ENCODE data around the gene SLC7A7. TPM values are rescaled to one million over a fixed set of nuclear protein-coding genes. Genes with fewer than 3 reads are reported as not detected.
"Not testable (repeated sequence)": the region's sequence is repeated elsewhere in the genome, so short reads cannot be mapped to it uniquely, and the experiment has no call there.

The SLC7A7 gene
- total RNA-seq, 1 experiment from 2014 or later, result 5.7 TPM

GRCh38 chr14:22819151-22819988 is 4.1 kb upstream of the SLC7A7 start:
- Histone ChIP-seq H3K36me3 (replicated peaks; ENCODE audit: control insufficient read depth, insufficient read depth, low read length) (no peaks in the 10 kb centered on the region), H3K27me3 (ENCODE audit: control insufficient read depth, insufficient read depth, low read length) (no peaks in the 10 kb centered on the region), H3K4me3 (ENCODE audit: insufficient read depth, low read depth, low read length) (peak overlapping the region; percentile 4; the same call in 1 of the 2 replicates)
- peak; percentile 63 for DNase-seq

GRCh38 chr14:22814373-22814772 is 862 bp downstream of the SLC7A7 start:
- Histone ChIP-seq H3K36me3 (replicated peaks; ENCODE audit: control insufficient read depth, insufficient read depth, low read length) (no peaks in the 10 kb centered on the region), H3K4me3 (ENCODE audit: insufficient read depth, low read depth, low read length) (no peak overlapping the region), H3K27me3 (ENCODE audit: control insufficient read depth, insufficient read depth, low read length) (no peaks in the 10 kb centered on the region)
- no peak for DNase-seq

- Histone ChIP-seq H3K36me3 (replicated peaks; ENCODE audit: control insufficient read depth, insufficient read depth, low read length) (no peaks in the 10 kb centered on the region), H3K27me3 (ENCODE audit: control insufficient read depth, insufficient read depth, low read length) (no peaks in the 10 kb centered on the region), H3K4me3 (ENCODE audit: insufficient read depth, low read depth, low read length) (no peak overlapping the region)
- no peak for DNase-seq
These were observed 2.1 kb downstream of the SLC7A7 start for GRCh38 chr14:22813145-22813544.

DNA sequence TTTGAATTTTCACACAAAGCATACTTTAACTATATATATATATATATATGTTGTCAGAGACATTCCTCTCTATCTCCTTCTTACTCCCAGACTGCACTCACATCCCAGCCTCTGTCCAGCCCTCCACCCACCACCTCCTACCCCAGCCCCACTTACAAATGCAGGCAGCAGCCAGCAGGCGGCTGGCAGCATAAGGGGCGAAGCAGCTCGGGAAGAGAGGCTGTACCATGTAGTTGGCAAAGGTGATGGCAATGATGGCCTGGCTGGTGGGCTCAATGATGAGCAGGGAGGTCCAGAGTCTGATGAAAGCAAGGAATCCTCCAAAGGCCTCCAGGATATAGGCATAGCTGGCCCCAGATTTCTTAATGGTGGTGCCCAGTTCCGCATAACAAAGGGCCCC is 2.5 kb downstream of the SLC7A7 start:
- H3K36me3 ChIP-seq (replicated peaks; ENCODE audit: control insufficient read depth, insufficient read depth, low read length), result no peaks in the 10 kb centered on the region
- H3K27me3 ChIP-seq (ENCODE audit: control insufficient read depth, insufficient read depth, low read length), result no peaks in the 10 kb centered on the region
- H3K4me3 ChIP-seq (ENCODE audit: insufficient read depth, low read depth, low read length), result no peak overlapping the region
- peak; percentile 70 for DNase-seq

DNA sequence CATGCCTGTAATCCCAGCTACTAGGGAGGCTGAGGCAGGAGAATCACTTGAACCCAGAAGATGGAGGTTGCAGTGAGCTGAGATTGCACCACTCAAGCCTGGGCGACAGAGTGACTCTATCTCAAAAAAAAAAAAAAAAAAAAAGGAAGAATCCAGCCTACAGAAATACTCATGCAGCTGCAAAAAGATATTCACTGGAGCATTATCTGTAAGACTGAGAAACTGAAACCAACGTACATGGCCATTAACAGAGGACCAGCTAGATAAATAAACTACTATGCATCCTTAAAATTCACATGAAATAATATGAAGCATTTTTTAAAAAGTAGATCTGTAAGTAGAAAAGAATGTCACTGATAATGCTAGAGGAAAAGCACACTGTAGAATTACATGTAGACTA is 3.5 kb downstream of the SLC7A7 start:
- Histone ChIP-seq H3K27me3 (ENCODE audit: control insufficient read depth, insufficient read depth, low read length) (no peaks in the 10 kb centered on the region), H3K4me3 (ENCODE audit: insufficient read depth, low read depth, low read length) (no peak overlapping the region), H3K36me3 (replicated peaks; ENCODE audit: control insufficient read depth, insufficient read depth, low read length) (no peaks in the 10 kb centered on the region)
- no peak for DNase-seq

- Histone ChIP-seq H3K36me3 (replicated peaks; ENCODE audit: control insufficient read depth, insufficient read depth, low read length) (no peaks in the 10 kb centered on the region), H3K27me3 (ENCODE audit: control insufficient read depth, insufficient read depth, low read length) (no peaks in the 10 kb centered on the region), H3K4me3 (ENCODE audit: insufficient read depth, low read depth, low read length) (no peak overlapping the region)
- DNase-seq, result no peak
These were observed 6.6 kb downstream of the SLC7A7 start for GRCh38 chr14:22808388-22809209.

GRCh38 chr14:22807432-22808087 is 7.7 kb downstream of the SLC7A7 start:
- DNase-seq, result no peak

GRCh38 chr14:22805235-22805634 is 10.0 kb downstream of the SLC7A7 start:
- not testable (repeated sequence) for DNase-seq; H3K4me3 ChIP-seq (ENCODE audit: insufficient read depth, low read depth, low read length); H3K36me3 ChIP-seq (replicated peaks; ENCODE audit: control insufficient read depth, insufficient read depth, low read length); H3K27me3 ChIP-seq (ENCODE audit: control insufficient read depth, insufficient read depth, low read length)

More at GRCh38 chr14:22807432-22808087, 7.7 kb downstream of the SLC7A7 start:
- no peaks in the 10 kb centered on the region for H3K36me3 ChIP-seq (replicated peaks; ENCODE audit: control insufficient read depth, insufficient read depth, low read length)
- H3K4me3 ChIP-seq (ENCODE audit: insufficient read depth, low read depth, low read length), result no peak overlapping the region
- H3K27me3 ChIP-seq (ENCODE audit: control insufficient read depth, insufficient read depth, low read length), result no peaks in the 10 kb centered on the region

GRCh38 chr14:22803687-22803974 is 11.6 kb downstream of the SLC7A7 start:
- H3K27me3 ChIP-seq (ENCODE audit: control insufficient read depth, insufficient read depth, low read length), result no peaks in the 10 kb centered on the region
- no peak overlapping the region for H3K4me3 ChIP-seq (ENCODE audit: insufficient read depth, low read depth, low read length)
- H3K36me3 ChIP-seq (replicated peaks; ENCODE audit: control insufficient read depth, insufficient read depth, low read length), result no peaks in the 10 kb centered on the region
- DNase-seq, result no peak

GRCh38 chr14:22802860-22803686 is 12.2 kb downstream of the SLC7A7 start:
- Histone ChIP-seq H3K27me3 (ENCODE audit: control insufficient read depth, insufficient read depth, low read length) (no peaks in the 10 kb centered on the region), H3K36me3 (replicated peaks; ENCODE audit: control insufficient read depth, insufficient read depth, low read length) (no peaks in the 10 kb centered on the region), H3K4me3 (ENCODE audit: insufficient read depth, low read depth, low read length) (no peak overlapping the region)
- DNase-seq, result no peak

GRCh38 chr14:22801716-22802115 is 13.5 kb downstream of the SLC7A7 start:
- H3K36me3 ChIP-seq (replicated peaks; ENCODE audit: control insufficient read depth, insufficient read depth, low read length), result no peaks in the 10 kb centered on the region
- DNase-seq, result no peak
- H3K4me3 ChIP-seq (ENCODE audit: insufficient read depth, low read depth, low read length), result no peak overlapping the region
- H3K27me3 ChIP-seq (ENCODE audit: control insufficient read depth, insufficient read depth, low read length), result no peaks in the 10 kb centered on the region

DNA sequence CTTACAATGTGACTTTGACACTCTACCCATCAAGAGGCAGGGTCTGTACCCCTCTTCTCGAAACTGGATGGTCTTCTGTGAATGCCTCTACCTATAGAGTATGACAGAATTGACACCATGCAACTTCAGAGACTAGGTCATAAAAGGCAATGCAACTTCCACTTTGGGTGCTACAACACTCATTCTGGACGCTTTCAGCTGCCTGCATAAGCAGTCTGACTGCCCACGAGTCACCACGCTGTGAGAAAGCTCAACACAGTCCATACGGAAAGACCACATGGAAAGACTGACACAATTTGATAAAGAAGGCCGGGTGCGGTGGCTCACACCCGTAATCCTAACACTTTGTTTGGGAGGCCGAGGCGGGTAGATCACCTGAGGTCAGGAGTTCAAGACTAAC is 14.9 kb downstream of the SLC7A7 start:
- Histone ChIP-seq H3K27me3 (ENCODE audit: control insufficient read depth, insufficient read depth, low read length) (no peaks in the 10 kb centered on the region), H3K36me3 (replicated peaks; ENCODE audit: control insufficient read depth, insufficient read depth, low read length) (no peaks in the 10 kb centered on the region), H3K4me3 (ENCODE audit: insufficient read depth, low read depth, low read length) (no peak overlapping the region)
- DNase-seq, result no peak

GRCh38 chr14:22798528-22798927 is 16.7 kb downstream of the SLC7A7 start:
- no peak for DNase-seq
- H3K4me3 ChIP-seq (ENCODE audit: insufficient read depth, low read depth, low read length), result no peak overlapping the region
- no peaks in the 10 kb centered on the region for H3K27me3 ChIP-seq (ENCODE audit: control insufficient read depth, insufficient read depth, low read length)
- H3K36me3 ChIP-seq (replicated peaks; ENCODE audit: control insufficient read depth, insufficient read depth, low read length), result no peaks in the 10 kb centered on the region

Data from H7 (cell line).